Esophagus muscularis mucosa (tissue), 4 donors: ENCODE measurements around the gene SH3TC2. TPM values are rescaled to one million over a fixed set of nuclear protein-coding genes. Genes with fewer than 3 reads are reported as not detected.
A peak's percentile ranks its signal among the peaks of the same experiment; 100 is the strongest.

ENCODE experiments used
- DNase-seq: peaks from one replicate; pipeline ENCODE4 v3.0.0-alpha.2; 2017; ENCODE audit errors: extremely low spot score
- H3K27ac ChIP-seq, 4 donors: fragments of 200-600 bp; sonication (generic); replicated peaks in 1 of 4; 1 replicate in 3 of 4; 2 replicates in 1 of 4; pipeline ENCODE4 v1.5.1; 2016 to 2019; ENCODE audit warnings: mild to moderate bottlenecking in 1 of 4
- H3K27me3 ChIP-seq, 4 donors: fragments of 200-600 bp; sonication (generic); one replicate each; pipeline versions ENCODE4 v1.5.1 to v1.6.0; 2016 to 2019
- H3K36me3 ChIP-seq, 4 donors: fragments of 200-600 bp; sonication (generic); one replicate each; pipeline ENCODE4 v1.5.1; 2016 to 2019
- H3K4me1 ChIP-seq, 4 donors: fragments of 200-600 bp; sonication (generic); one replicate each; pipeline ENCODE4 v1.5.1; 2016 to 2019
- H3K4me3 ChIP-seq, 4 donors: fragments of 200-600 bp; sonication (generic); 1 replicate in 2 of 4; 2 replicates in 2 of 4; pipeline ENCODE4 v1.5.1; 2016 to 2019; ENCODE audit warnings: mild to moderate bottlenecking in 4 of 4, moderate library complexity in 1 of 4
- H3K9me3 ChIP-seq, 4 donors: fragments of 200-600 bp; sonication (generic); 1 replicate in 3 of 4; 2 replicates in 1 of 4; pipeline ENCODE4 v1.5.1; 2016 to 2019
- EP300 ChIP-seq: sonication (generic); formaldehyde crosslinking; IDR thresholded peaks from one replicate; pipeline ENCODE4 v1.6.1; 2017; ENCODE audit warnings: antibody characterized with exemption
- POLR2A ChIP-seq: fragments of 450-650 bp; IDR thresholded peaks from one replicate; pipeline ENCODE4 v1.6.1; 2017; ENCODE audit warnings: antibody characterized with exemption, moderate library complexity, mild to moderate bottlenecking, low read depth
- POLR2AphosphoS5 ChIP-seq, 2 donors: sonication (generic); formaldehyde crosslinking; IDR thresholded peaks; one replicate each; pipeline ENCODE4 v1.6.1; 2017; ENCODE audit warnings: antibody characterized with exemption in 2 of 2
- WGBS: methylation state at CpG from one replicate; pipeline ENCODE4 v1.1.5; 2018; 5-methylcytosine and 5-hydroxymethylcytosine counted together
- intact Hi-C: fragments of 100-400 bp; cut with DNase I; formaldehyde crosslinking; loops from one replicate; pipeline ENCODE4 v1.15.1; 2023
- total RNA-seq, 4 donors: library from RNA; depleted of rRNA; stranded (reverse); fragments of >200 nt; gene quantifications; one replicate each; pipeline versions ENCODE4 v1.1.0 to v1.2.1, GENCODE V29; 2016
- TF ChIP-seq, protein P1 (sequence below), 3 experiments: fragments of 200-600 bp in 2 of 3; fragments of 450-650 bp in 1 of 3; sonication (generic) in 2 of 3; IDR thresholded peaks; one replicate each; pipeline ENCODE4 v1.5.1; 2017 to 2019; ENCODE audit warnings: antibody characterized with exemption in 3 of 3, mild to moderate bottlenecking in 2 of 3, moderate library complexity in 1 of 3

Gene SH3TC2
- total RNA-seq, 4 donors from 2014 or later = 0.84 to 2.4 (median 1.7) TPM

GRCh38 chr5:148978370-148979082 lies 84.3 kb downstream of the SH3TC2 start:
- H3K4me3 ChIP-seq = no peak overlapping the region
- DNase-seq = no peak
- TF ChIP-seq POLR2AphosphoS5 (IDR thresholded peaks at IDR 0.05) (no peak), POLR2A (no peak), EP300 (no peak)
- TF ChIP-seq, protein P1, sequence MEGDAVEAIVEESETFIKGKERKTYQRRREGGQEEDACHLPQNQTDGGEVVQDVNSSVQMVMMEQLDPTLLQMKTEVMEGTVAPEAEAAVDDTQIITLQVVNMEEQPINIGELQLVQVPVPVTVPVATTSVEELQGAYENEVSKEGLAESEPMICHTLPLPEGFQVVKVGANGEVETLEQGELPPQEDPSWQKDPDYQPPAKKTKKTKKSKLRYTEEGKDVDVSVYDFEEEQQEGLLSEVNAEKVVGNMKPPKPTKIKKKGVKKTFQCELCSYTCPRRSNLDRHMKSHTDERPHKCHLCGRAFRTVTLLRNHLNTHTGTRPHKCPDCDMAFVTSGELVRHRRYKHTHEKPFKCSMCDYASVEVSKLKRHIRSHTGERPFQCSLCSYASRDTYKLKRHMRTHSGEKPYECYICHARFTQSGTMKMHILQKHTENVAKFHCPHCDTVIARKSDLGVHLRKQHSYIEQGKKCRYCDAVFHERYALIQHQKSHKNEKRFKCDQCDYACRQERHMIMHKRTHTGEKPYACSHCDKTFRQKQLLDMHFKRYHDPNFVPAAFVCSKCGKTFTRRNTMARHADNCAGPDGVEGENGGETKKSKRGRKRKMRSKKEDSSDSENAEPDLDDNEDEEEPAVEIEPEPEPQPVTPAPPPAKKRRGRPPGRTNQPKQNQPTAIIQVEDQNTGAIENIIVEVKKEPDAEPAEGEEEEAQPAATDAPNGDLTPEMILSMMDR (IDR thresholded peaks at IDR 0.05) = no peak
- no peaks in the 10 kb centered on the region for H3K27me3 ChIP-seq
- H3K27ac ChIP-seq = peak overlapping the region in 1 of 4 donors; percentile 46
- no peaks in the 10 kb centered on the region for H3K9me3 ChIP-seq
- 82% methylated on average over 7 of the region's 7 CpGs for WGBS
- intact Hi-C loops = no loop called here
- no peaks in the 10 kb centered on the region for H3K36me3 ChIP-seq
- peaks cover 5 to 46% (median 20%) of the 10 kb centered on the region in 4 donors for H3K4me1 ChIP-seq

GRCh38 chr5:148976569-148977381 lies 86.1 kb downstream of the SH3TC2 start:
- H3K27ac ChIP-seq = no peak overlapping the region
- 70% methylated on average over 5 of the region's 5 CpGs for WGBS
- intact Hi-C loops = no loop called here
- DNase-seq = no peak
- no peaks in the 10 kb centered on the region for H3K27me3 ChIP-seq
- no peak overlapping the region for H3K4me3 ChIP-seq
- TF ChIP-seq POLR2A = no peak
- TF ChIP-seq, protein P1 (IDR thresholded peaks at IDR 0.05) = no peak
- TF ChIP-seq POLR2AphosphoS5 (IDR thresholded peaks at IDR 0.05) = no peak
- no peak for TF ChIP-seq EP300
- no peaks in the 10 kb centered on the region for H3K36me3 ChIP-seq
- peaks cover 19 to 62% (median 36%) of the 10 kb centered on the region in 4 donors for H3K4me1 ChIP-seq
- H3K9me3 ChIP-seq = no peaks in the 10 kb centered on the region

DNA sequence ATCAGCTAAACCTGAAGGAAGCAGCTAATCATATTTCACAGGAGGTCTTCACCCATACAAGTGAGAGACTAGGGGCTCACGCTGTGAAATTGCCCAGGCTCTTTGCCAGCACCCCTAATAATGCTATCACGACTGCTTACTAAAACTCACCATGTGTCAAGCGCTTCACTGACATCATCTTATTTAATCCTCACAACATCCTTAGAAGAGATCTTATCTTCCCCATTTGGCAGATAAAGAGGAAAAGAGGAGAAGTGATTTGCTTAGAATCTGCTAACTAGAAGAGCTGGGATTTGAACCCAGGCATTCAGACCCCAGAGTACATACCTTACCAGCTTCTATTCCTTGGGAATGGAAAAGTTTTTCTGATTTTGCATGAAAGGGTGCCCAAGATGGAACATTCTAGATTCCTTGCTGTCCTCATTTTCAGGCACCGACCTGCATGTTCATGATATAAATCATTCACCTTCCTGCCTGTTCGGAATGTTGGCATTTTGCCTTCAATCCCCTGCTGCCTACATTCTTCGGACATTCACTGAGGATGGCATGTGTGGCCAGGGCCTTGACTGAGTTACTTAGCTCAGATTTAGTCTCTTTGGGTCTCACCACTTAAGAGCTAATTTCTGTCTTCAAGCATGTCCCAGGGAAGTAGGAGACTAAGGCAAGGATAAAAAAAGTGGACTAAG lies 88.1 kb downstream of the SH3TC2 start:
- peaks cover 19 to 64% (median 39%) of the 10 kb centered on the region in 4 donors for H3K4me1 ChIP-seq
- no peaks in the 10 kb centered on the region for H3K9me3 ChIP-seq
- no peak overlapping the region for H3K27ac ChIP-seq
- H3K4me3 ChIP-seq = no peak overlapping the region
- no peak for DNase-seq
- TF ChIP-seq, protein P1 (IDR thresholded peaks at IDR 0.05) = no peak
- no peak for TF ChIP-seq POLR2AphosphoS5 (IDR thresholded peaks at IDR 0.05)
- no peak for TF ChIP-seq POLR2A
- no peak for TF ChIP-seq EP300
- H3K27me3 ChIP-seq = no peaks in the 10 kb centered on the region
- no peaks in the 10 kb centered on the region for H3K36me3 ChIP-seq
- intact Hi-C loops = no loop called here
- 71% methylated on average over 6 of the region's 6 CpGs for WGBS

GRCh38 chr5:148973455-148973854 lies 89.4 kb downstream of the SH3TC2 start:
- no peaks in the 10 kb centered on the region for H3K27me3 ChIP-seq
- no peak overlapping the region for H3K4me3 ChIP-seq
- H3K36me3 ChIP-seq = no peaks in the 10 kb centered on the region
- intact Hi-C loops = no loop called here
- peaks cover 16 to 59% (median 41%) of the 10 kb centered on the region in 4 donors for H3K4me1 ChIP-seq
- WGBS = 41% methylated on average over 2 of the region's 2 CpGs
- DNase-seq = no peak
- H3K9me3 ChIP-seq = no peaks in the 10 kb centered on the region
- no peak for TF ChIP-seq POLR2AphosphoS5 (IDR thresholded peaks at IDR 0.05)
- no peak for TF ChIP-seq EP300
- TF ChIP-seq, protein P1 (IDR thresholded peaks at IDR 0.05) = no peak
- TF ChIP-seq POLR2A = no peak
- H3K27ac ChIP-seq = peak overlapping the region; percentile 32 to 72 (median 54)
